DND-41 (cell line): Measurements from ENCODE around the gene FREM1.
"Not testable (repeated sequence)": the region's sequence is repeated elsewhere in the genome, so short reads cannot be mapped to it uniquely, and the experiment has no call there.

Source experiments
- EZH2 ChIP-seq: IDR thresholded peaks from 3 replicates; pipeline ENCODE4 v1.6.1; 2012; ENCODE audit warnings: borderline replicate concordance, low read depth, mild to moderate bottlenecking, moderate library complexity, low read length, inconsistent platforms; ENCODE audit not compliant: severe bottlenecking
- TF ChIP-seq, protein P1 (sequence below): IDR thresholded peaks from 2 replicates; pipeline ENCODE4 v1.5.1; 2012; ENCODE audit warnings: borderline replicate concordance, low read length, moderate library complexity, mild to moderate bottlenecking; ENCODE audit not compliant: poor library complexity, severe bottlenecking; ENCODE audit errors: extremely low read depth

DNA sequence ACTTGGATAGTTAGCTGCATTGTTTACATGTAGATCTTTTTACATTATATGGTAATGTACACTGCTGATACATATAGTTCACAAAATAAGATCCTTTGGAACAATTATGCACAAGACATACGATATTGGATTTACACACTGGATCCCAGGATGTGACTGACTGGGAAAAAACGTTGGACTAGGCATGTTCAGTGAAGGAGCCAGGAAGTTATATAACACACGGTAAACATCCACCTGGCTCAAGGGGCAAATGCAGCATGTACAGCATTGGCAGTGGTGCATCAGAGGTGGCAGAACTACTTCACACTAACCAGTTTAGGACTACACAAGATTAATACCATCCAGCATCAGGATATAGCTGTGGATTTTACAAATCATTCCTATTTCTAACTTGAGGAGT lies 10.6 kb upstream of the FREM1 start:
- TF ChIP-seq, protein P1, sequence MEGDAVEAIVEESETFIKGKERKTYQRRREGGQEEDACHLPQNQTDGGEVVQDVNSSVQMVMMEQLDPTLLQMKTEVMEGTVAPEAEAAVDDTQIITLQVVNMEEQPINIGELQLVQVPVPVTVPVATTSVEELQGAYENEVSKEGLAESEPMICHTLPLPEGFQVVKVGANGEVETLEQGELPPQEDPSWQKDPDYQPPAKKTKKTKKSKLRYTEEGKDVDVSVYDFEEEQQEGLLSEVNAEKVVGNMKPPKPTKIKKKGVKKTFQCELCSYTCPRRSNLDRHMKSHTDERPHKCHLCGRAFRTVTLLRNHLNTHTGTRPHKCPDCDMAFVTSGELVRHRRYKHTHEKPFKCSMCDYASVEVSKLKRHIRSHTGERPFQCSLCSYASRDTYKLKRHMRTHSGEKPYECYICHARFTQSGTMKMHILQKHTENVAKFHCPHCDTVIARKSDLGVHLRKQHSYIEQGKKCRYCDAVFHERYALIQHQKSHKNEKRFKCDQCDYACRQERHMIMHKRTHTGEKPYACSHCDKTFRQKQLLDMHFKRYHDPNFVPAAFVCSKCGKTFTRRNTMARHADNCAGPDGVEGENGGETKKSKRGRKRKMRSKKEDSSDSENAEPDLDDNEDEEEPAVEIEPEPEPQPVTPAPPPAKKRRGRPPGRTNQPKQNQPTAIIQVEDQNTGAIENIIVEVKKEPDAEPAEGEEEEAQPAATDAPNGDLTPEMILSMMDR, result not testable (repeated sequence)
- not testable (repeated sequence) for TF ChIP-seq EZH2
